ENCODE data around the gene CFAP141. TPM values are rescaled to one million over a fixed set of nuclear protein-coding genes. Genes with fewer than 3 reads are reported as not detected.

Gene CFAP141
- polyA plus RNA-seq, 1 experiment, result not detected

- H3K27me3 ChIP-seq (ENCODE audit: control insufficient read depth, insufficient read depth, low read length), result no peaks in the 10 kb centered on the region
- CTCF ChIA-PET, result interaction anchor here (0.6 kb wide), 1 partner anchor 505 kb away, joined by 4 read pairs; no protein-coding TSS in a partner anchor
- H3K9me3 ChIP-seq (ENCODE audit: control insufficient read depth, insufficient read depth, low read length), result peaks cover 3% of the 10 kb centered on the region; the same call in 1 of the 2 replicates
- POLR2A ChIA-PET, result interaction anchor here (0.7 to 1.6 kb wide), 5 partner anchors 11 to 192 kb away, joined by 3 to 11 read pairs (median 4); partner anchors contain the start of genes NUP210L and RPS27
- TF ChIP-seq, protein P1, sequence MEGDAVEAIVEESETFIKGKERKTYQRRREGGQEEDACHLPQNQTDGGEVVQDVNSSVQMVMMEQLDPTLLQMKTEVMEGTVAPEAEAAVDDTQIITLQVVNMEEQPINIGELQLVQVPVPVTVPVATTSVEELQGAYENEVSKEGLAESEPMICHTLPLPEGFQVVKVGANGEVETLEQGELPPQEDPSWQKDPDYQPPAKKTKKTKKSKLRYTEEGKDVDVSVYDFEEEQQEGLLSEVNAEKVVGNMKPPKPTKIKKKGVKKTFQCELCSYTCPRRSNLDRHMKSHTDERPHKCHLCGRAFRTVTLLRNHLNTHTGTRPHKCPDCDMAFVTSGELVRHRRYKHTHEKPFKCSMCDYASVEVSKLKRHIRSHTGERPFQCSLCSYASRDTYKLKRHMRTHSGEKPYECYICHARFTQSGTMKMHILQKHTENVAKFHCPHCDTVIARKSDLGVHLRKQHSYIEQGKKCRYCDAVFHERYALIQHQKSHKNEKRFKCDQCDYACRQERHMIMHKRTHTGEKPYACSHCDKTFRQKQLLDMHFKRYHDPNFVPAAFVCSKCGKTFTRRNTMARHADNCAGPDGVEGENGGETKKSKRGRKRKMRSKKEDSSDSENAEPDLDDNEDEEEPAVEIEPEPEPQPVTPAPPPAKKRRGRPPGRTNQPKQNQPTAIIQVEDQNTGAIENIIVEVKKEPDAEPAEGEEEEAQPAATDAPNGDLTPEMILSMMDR (IDR thresholded peaks at IDR 0.05; ENCODE audit: low read depth, low read length), result no peak
- H3K27ac ChIP-seq (ENCODE audit: low read depth, low read length), result peak overlapping the region; percentile 84
- peak overlapping the region; percentile 99 for H3K4me3 ChIP-seq (ENCODE audit: low read depth, low read length)
- DNase-seq (ENCODE audit: low read depth, low spot score), result peak; percentile 42
Observed at GRCh38 chr1:154182344-154183045, 23.6 kb downstream of the CFAP141 start.

GRCh38 chr1:154181944-154182343 lies 24.2 kb downstream of the CFAP141 start:
- ChIA-PET POLR2A (interaction anchor here (0.7 to 1.6 kb wide), 5 partner anchors 11 to 192 kb away, joined by 3 to 11 read pairs (median 4); partner anchors contain the start of genes NUP210L and RPS27), CTCF (interaction anchor here (0.6 kb wide), 1 partner anchor 505 kb away, joined by 4 read pairs; no protein-coding TSS in a partner anchor)
- DNase-seq (ENCODE audit: low read depth, low spot score), result no peak
- TF ChIP-seq, protein P1 (IDR thresholded peaks at IDR 0.05; ENCODE audit: low read depth, low read length), result no peak
- Histone ChIP-seq H3K4me3 (ENCODE audit: low read depth, low read length) (peak overlapping the region; percentile 99), H3K27ac (ENCODE audit: low read depth, low read length) (peak overlapping the region; percentile 84), H3K9me3 (ENCODE audit: control insufficient read depth, insufficient read depth, low read length) (peaks cover 3% of the 10 kb centered on the region; the same call in 1 of the 2 replicates), H3K27me3 (ENCODE audit: control insufficient read depth, insufficient read depth, low read length) (no peaks in the 10 kb centered on the region)

GRCh38 chr1:154179946-154180687 lies 26.0 kb downstream of the CFAP141 start:
- Histone ChIP-seq H3K27ac (ENCODE audit: low read depth, low read length) (peak overlapping the region; percentile 1), H3K4me3 (ENCODE audit: low read depth, low read length) (peak overlapping the region; percentile 32), H3K9me3 (ENCODE audit: control insufficient read depth, insufficient read depth, low read length) (peaks cover 3% of the 10 kb centered on the region; the same call in 1 of the 2 replicates), H3K27me3 (ENCODE audit: control insufficient read depth, insufficient read depth, low read length) (no peaks in the 10 kb centered on the region)
- TF ChIP-seq, protein P1 (IDR thresholded peaks at IDR 0.05; ENCODE audit: low read depth, low read length), result no peak
- ChIA-PET CTCF (interaction anchor here (0.9 kb wide), 1 partner anchor 91 kb away, joined by 3 read pairs; no protein-coding TSS in a partner anchor), POLR2A (no interaction called here)
- no peak for DNase-seq (ENCODE audit: low read depth, low spot score)

- Histone ChIP-seq H3K27me3 (ENCODE audit: control insufficient read depth, insufficient read depth, low read length) (no peaks in the 10 kb centered on the region), H3K4me3 (ENCODE audit: low read depth, low read length) (0 out of 2 replicates have a peak overlapping the region, but pooled peaks have one; percentile 4), H3K27ac (ENCODE audit: low read depth, low read length) (no peak overlapping the region), H3K9me3 (ENCODE audit: control insufficient read depth, insufficient read depth, low read length) (peaks cover 3% of the 10 kb centered on the region; the same call in 1 of the 2 replicates)
- CTCF ChIA-PET, result interaction anchor here (1.4 kb wide), 1 partner anchor 34 kb away, joined by 3 read pairs; no protein-coding TSS in a partner anchor
- DNase-seq (ENCODE audit: low read depth, low spot score), result no peak
- TF ChIP-seq, protein P1 (IDR thresholded peaks at IDR 0.05; ENCODE audit: low read depth, low read length), result no peak
- POLR2A ChIA-PET, result no interaction called here
Observed at GRCh38 chr1:154178911-154179811, 27.0 kb downstream of the CFAP141 start.

All from AG04450 (cell line).